Left ventricle myocardium inferior (tissue), 1 donor: Measurements from ENCODE around the gene EQTN. TPM values are rescaled to one million over a fixed set of nuclear protein-coding genes. Genes with fewer than 3 reads are reported as not detected.
A peak's percentile ranks its signal among the peaks of the same experiment; 100 is the strongest.

Experiments
- DNase-seq: peaks from one replicate; pipeline ENCODE4 v3.0.0-alpha.2; 2020
- H3K27ac ChIP-seq: fragments of 200-600 bp; replicated peaks from 2 replicates; pipeline ENCODE4 v1.8.0; 2021
- H3K27me3 ChIP-seq: fragments of 200-600 bp; 2 replicates; pipeline ENCODE4 v1.8.0; 2021; ENCODE audit warnings: low read depth
- H3K36me3 ChIP-seq: fragments of 200-600 bp; 2 replicates; pipeline ENCODE4 v1.8.0; 2021
- H3K4me1 ChIP-seq: fragments of 200-600 bp; 2 replicates; pipeline ENCODE4 v1.8.0; 2021
- H3K4me3 ChIP-seq: fragments of 200-600 bp; 2 replicates; pipeline ENCODE4 v1.8.0; 2021; ENCODE audit warnings: mild to moderate bottlenecking, moderate library complexity
- H3K9me3 ChIP-seq: fragments of 200-600 bp; replicated peaks from 2 replicates; pipeline ENCODE4 v1.8.0; 2021
- intact Hi-C: fragments of 100-400 bp; cut with micrococcal nuclease; formaldehyde crosslinking; loops from one replicate; pipeline ENCODE4 v1.11.0; 2022
- total RNA-seq: library from RNA; stranded (reverse); fragmentation: NEBNext Ultra II Directional; extraction: Animal tissue kit (Norgen Biotek cat#: 25700); gene quantifications from one replicate; pipeline ENCODE4 v1.2.1, GENCODE V29; 2021
- TF ChIP-seq, protein P1 (sequence below): fragments of 200-600 bp; IDR thresholded peaks from 2 replicates; pipeline ENCODE4 v1.8.0; 2021; ENCODE audit warnings: antibody characterized with exemption, mild to moderate bottlenecking, borderline replicate concordance
- donor health status: DM: no; HTN: yes; CAD: no; lungs with severe emphysema.

Gene EQTN
- total RNA-seq, 1 donor from 2014 or later: not detected

DNA sequence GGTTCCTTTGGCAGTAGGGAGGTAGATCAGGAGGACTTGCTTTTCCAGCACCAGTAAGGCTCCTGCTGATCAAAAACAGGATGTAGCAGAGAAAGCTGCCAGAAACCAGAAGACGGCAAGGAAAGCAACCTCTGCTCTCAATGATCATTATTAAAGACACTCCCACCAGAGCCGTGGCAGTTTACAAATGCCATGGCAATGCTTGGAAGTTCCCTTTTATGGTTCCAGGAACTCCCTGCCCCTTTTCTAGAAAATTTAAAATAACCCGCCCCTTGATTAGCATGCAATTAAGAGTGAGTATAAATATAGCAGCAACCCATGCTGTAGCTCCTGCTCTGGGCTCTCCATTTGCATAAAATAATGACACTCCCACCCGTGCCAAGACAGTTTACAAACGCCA, 16.1 kb downstream of the EQTN start:
- DNase-seq: no peak
- no peaks in the 10 kb centered on the region for H3K27me3 ChIP-seq
- H3K9me3 ChIP-seq: no peaks in the 10 kb centered on the region
- H3K36me3 ChIP-seq: no peaks in the 10 kb centered on the region
- intact Hi-C loops: no loop called here
- H3K4me1 ChIP-seq: peaks cover 7% of the 10 kb centered on the region
- TF ChIP-seq, protein P1, sequence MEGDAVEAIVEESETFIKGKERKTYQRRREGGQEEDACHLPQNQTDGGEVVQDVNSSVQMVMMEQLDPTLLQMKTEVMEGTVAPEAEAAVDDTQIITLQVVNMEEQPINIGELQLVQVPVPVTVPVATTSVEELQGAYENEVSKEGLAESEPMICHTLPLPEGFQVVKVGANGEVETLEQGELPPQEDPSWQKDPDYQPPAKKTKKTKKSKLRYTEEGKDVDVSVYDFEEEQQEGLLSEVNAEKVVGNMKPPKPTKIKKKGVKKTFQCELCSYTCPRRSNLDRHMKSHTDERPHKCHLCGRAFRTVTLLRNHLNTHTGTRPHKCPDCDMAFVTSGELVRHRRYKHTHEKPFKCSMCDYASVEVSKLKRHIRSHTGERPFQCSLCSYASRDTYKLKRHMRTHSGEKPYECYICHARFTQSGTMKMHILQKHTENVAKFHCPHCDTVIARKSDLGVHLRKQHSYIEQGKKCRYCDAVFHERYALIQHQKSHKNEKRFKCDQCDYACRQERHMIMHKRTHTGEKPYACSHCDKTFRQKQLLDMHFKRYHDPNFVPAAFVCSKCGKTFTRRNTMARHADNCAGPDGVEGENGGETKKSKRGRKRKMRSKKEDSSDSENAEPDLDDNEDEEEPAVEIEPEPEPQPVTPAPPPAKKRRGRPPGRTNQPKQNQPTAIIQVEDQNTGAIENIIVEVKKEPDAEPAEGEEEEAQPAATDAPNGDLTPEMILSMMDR: no peak
- H3K4me3 ChIP-seq: peak overlapping the region; percentile 41
- H3K27ac ChIP-seq: no peak overlapping the region

DNA sequence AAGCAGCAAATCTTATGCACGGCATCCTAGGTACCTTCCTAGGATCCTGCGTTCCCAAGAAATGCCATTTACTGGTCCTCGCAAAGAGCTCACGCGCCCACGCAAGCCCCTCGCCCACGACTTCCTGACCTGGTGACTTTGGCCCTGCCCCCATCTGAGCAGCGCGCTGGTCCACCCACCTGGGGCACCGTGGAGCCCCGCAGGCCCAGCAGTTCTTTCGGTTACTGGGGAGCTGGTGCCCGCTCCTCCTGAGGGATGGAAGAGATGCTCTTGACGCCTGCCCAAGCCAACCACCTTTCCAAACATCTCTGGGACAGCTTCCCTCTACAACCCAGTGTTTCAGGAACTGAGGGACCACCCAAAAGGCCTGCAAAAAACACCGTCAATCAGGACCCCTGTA, 16.7 kb downstream of the EQTN start:
- Histone ChIP-seq H3K9me3 (no peaks in the 10 kb centered on the region), H3K4me3 (no peak overlapping the region), H3K27ac (no peak overlapping the region), H3K4me1 (peaks cover 7% of the 10 kb centered on the region), H3K36me3 (no peaks in the 10 kb centered on the region), H3K27me3 (no peaks in the 10 kb centered on the region)
- intact Hi-C loops: no loop called here
- DNase-seq: no peak
- TF ChIP-seq, protein P1: no peak

DNA sequence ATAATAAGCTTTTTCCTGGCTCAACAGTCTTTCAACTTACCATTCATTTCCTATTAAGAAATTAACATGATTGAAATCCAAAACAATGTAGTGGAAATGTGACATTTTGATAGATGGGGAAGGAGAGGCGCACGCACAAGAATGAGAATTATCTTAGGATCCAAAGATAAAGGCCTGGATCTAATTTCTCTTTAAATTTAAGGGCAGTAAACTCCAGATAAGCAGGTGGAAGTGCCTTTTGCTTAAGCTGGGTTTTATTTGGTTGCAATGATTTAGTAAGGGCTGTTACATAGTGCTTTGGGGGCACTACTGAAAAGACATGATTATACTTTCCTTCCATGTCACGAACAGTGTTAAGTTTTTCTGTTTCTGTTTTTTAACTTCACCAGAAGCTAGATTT, 17.3 kb downstream of the EQTN start:
- Histone ChIP-seq H3K27ac (no peak overlapping the region), H3K4me3 (no peak overlapping the region), H3K36me3 (no peaks in the 10 kb centered on the region), H3K4me1 (peaks cover 7% of the 10 kb centered on the region), H3K9me3 (no peaks in the 10 kb centered on the region), H3K27me3 (no peaks in the 10 kb centered on the region)
- intact Hi-C loops: loop anchor here (10.0 kb wide), 1 partner anchor 245 kb away; no protein-coding TSS in a partner anchor
- TF ChIP-seq, protein P1: no peak
- DNase-seq: no peak

DNA sequence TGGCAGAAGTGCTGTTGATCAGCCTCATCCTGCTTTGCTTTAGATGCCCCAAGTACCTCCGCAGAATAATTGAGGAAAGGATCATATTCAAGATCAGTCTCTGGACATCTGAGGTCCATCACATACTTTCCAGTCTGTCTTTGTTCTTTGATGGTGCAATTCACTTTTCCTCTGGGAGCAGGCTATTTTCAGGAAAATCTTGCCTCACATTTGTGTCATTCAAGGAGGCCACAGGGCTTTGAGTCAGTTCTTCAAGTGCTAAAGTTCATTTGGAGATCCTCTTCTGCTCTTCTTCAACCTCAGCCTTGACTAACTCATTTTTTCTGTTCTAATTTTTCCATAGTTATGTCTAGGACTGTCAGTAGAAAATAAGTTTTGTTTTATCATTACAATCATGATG, 18.6 kb downstream of the EQTN start:
- no peak overlapping the region for H3K27ac ChIP-seq
- no peak for DNase-seq
- H3K36me3 ChIP-seq: no peaks in the 10 kb centered on the region
- no peak overlapping the region for H3K4me3 ChIP-seq
- TF ChIP-seq, protein P1: no peak
- peaks cover 7% of the 10 kb centered on the region for H3K4me1 ChIP-seq
- H3K27me3 ChIP-seq: no peaks in the 10 kb centered on the region
- intact Hi-C loops: loop anchor here (10.0 kb wide), 1 partner anchor 244 kb away; no protein-coding TSS in a partner anchor
- no peaks in the 10 kb centered on the region for H3K9me3 ChIP-seq

DNA sequence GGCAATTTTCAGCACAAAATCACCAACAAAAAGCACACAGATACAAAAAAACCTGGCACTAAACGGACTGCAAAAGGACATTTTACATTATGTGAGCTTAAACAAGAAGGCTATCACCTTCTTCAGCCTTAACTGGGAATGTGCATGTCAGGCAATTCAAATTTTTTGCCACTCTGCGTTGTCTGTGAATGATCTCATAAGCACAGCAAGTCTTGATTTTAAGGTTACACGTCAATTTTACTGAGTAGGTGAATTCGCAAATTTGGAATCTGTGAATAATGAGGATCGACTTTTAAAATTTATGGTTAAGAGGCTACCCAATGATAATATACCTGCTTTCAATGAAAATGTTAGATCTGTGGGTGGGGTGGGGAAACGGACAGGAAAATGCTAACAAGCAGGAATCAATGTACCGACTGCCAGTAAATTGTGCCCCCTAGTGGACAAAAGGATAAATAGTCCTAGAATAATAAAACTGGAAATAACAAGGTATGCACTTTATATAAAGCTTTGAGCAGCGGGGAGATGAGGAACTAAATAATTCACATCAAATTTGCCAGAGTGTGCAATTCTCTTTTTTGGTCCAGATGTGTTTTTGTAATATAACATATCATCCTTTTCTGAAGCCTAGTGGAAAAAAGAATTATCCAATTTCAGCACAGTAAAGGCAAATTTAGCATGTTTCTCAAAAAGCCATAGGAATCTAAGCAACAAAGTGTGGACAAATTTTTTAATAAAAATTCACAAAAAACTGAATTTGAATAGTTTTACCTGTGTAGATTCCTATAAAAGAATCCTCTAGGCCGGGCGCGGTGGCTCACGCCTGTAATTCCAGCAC, 20.5 kb downstream of the EQTN start:
- TF ChIP-seq, protein P1: peak; percentile 79
- Histone ChIP-seq H3K36me3 (no peaks in the 10 kb centered on the region), H3K9me3 (no peaks in the 10 kb centered on the region), H3K4me3 (peak overlapping the region; percentile 39), H3K27me3 (no peaks in the 10 kb centered on the region), H3K4me1 (peaks cover 7% of the 10 kb centered on the region), H3K27ac (no peak overlapping the region)
- no peak for DNase-seq
- intact Hi-C loops: loop anchor here (10.0 kb wide), 1 partner anchor 242 kb away; no protein-coding TSS in a partner anchor
